Smooth muscle cell (in vitro differentiated cells): Measurements from ENCODE around the gene ACER3. TPM values are rescaled to one million over a fixed set of nuclear protein-coding genes. Genes with fewer than 3 reads are reported as not detected.

Experiments used
- DNase-seq: peaks from one replicate; lab custom pipeline; 2025; ENCODE audit not compliant: unreplicated experiment; lab: John Stamatoyannopoulos, UW
- H2AFZ ChIP-seq: fragments of 200-600 bp; sonication (generic); 2 replicates; pipeline ENCODE4 v1.6.0; 2016; ENCODE audit warnings: antibody characterized with exemption, low read depth, mild to moderate bottlenecking
- H3F3A ChIP-seq: fragments of 200-600 bp; sonication (generic); 2 replicates; pipeline ENCODE4 v1.6.0; 2017; ENCODE audit warnings: antibody characterized with exemption, low read depth
- H3K27ac ChIP-seq: fragments of 200-600 bp; sonication (generic); 2 replicates; pipeline ENCODE4 v1.5.1; 2016; ENCODE audit warnings: low read depth, mild to moderate bottlenecking
- H3K27me3 ChIP-seq: fragments of 200-600 bp; sonication (generic); 2 replicates; pipeline ENCODE4 v1.6.1; 2016; ENCODE audit warnings: low read depth, mild to moderate bottlenecking
- H3K36me3 ChIP-seq: fragments of 200-600 bp; sonication (generic); 2 replicates; pipeline ENCODE4 v1.5.1; 2016; ENCODE audit warnings: low read depth
- H3K4me1 ChIP-seq: fragments of 200-600 bp; sonication (generic); 2 replicates; pipeline ENCODE4 v1.5.1; 2016; ENCODE audit warnings: low read depth
- H3K4me2 ChIP-seq: fragments of 200-600 bp; sonication (generic); 2 replicates; pipeline ENCODE4 v1.6.0; 2016; ENCODE audit warnings: mild to moderate bottlenecking
- H3K4me3 ChIP-seq: fragments of 200-600 bp; sonication (generic); 2 replicates; pipeline ENCODE4 v1.5.1; 2016; ENCODE audit warnings: mild to moderate bottlenecking
- H3K79me2 ChIP-seq: fragments of 200-600 bp; sonication (generic); 2 replicates; pipeline ENCODE4 v1.6.0; 2016; ENCODE audit warnings: low read depth, mild to moderate bottlenecking
- H3K9ac ChIP-seq: fragments of 200-600 bp; sonication (generic); 2 replicates; pipeline ENCODE4 v1.6.0; 2016; ENCODE audit warnings: low read depth
- H3K9me3 ChIP-seq: fragments of 200-600 bp; sonication (generic); replicated peaks from 2 replicates; pipeline ENCODE4 v1.5.1; 2016; ENCODE audit warnings: low read depth
- H4K20me1 ChIP-seq: fragments of 200-600 bp; sonication (generic); 2 replicates; pipeline ENCODE4 v1.6.0; 2016; ENCODE audit warnings: low read depth
- CTCF ChIP-seq: fragments of 200-600 bp; sonication (generic); IDR thresholded peaks from 2 replicates; pipeline ENCODE4 v1.5.1; 2017; ENCODE audit warnings: borderline replicate concordance, mild to moderate bottlenecking, antibody characterized with exemption; ENCODE audit not compliant: insufficient read depth, poor library complexity, severe bottlenecking
- WGBS: methylation state at CpG from one replicate; pipeline ENCODE4 v1.1.7; 2016; ENCODE audit warnings: low lambda C conversion rate; 5-methylcytosine and 5-hydroxymethylcytosine counted together
- polyA plus RNA-seq: library from polyadenylated mRNA; unstranded; fragments of >200 nt; fragmentation: Nextera tagmentation; extraction: Ambion mirVana; gene quantifications from 2 replicates; pipeline ENCODE4 v1.2.1, GENCODE V29; 2016
- total RNA-seq: library from RNA; depleted of rRNA; stranded (reverse); fragments of >200 nt; gene quantifications from 2 replicates; pipeline ENCODE4 v1.2.3, GENCODE V29; 2014

The ACER3 gene
- total and polyA plus RNA-seq, 2 experiments from 2014 or later: 14.0 to 16.8 TPM

GRCh38 chr11:77035580-77035979 is 174.9 kb downstream of the ACER3 start:
- no peaks in the 10 kb centered on the region for H3K36me3 ChIP-seq
- 86% methylated on average over 5 of the region's 5 CpGs for WGBS
- TF ChIP-seq CTCF: no peak

GRCh38 chr11:77036398-77036797 is 175.7 kb downstream of the ACER3 start:
- DNase-seq: no peak
- no peak for TF ChIP-seq CTCF
- Histone ChIP-seq H3F3A (no peaks in the 10 kb centered on the region), H3K9me3 (no peaks in the 10 kb centered on the region), H3K36me3 (no peaks in the 10 kb centered on the region), H2AFZ (no peak overlapping the region), H3K4me2 (no peak overlapping the region), H3K27me3 (peaks cover 26% of the 10 kb centered on the region), H3K9ac (no peak overlapping the region), H3K79me2 (no peaks in the 10 kb centered on the region), H4K20me1 (no peaks in the 10 kb centered on the region), H3K27ac (no peak overlapping the region), H3K4me1 (no peaks in the 10 kb centered on the region), H3K4me3 (no peak overlapping the region)
- 78% methylated on average over 5 of the region's 5 CpGs for WGBS

More at GRCh38 chr11:77035580-77035979, 174.9 kb downstream of the ACER3 start:
- Histone ChIP-seq H2AFZ (no peak overlapping the region), H3K4me2 (no peak overlapping the region), H3K4me1 (no peaks in the 10 kb centered on the region), H3K9me3 (no peaks in the 10 kb centered on the region), H3F3A (no peaks in the 10 kb centered on the region), H4K20me1 (no peaks in the 10 kb centered on the region), H3K79me2 (no peaks in the 10 kb centered on the region), H3K9ac (no peak overlapping the region), H3K4me3 (no peak overlapping the region), H3K27ac (no peak overlapping the region), H3K27me3 (peaks cover 28% of the 10 kb centered on the region)
- no peak for DNase-seq

GRCh38 chr11:77037057-77037456 is 176.3 kb downstream of the ACER3 start:
- H3K4me3 ChIP-seq: no peak overlapping the region
- H3K9ac ChIP-seq: no peak overlapping the region
- no peaks in the 10 kb centered on the region for H4K20me1 ChIP-seq
- H3K27ac ChIP-seq: no peak overlapping the region
- no peak overlapping the region for H3K4me2 ChIP-seq
- H2AFZ ChIP-seq: no peak overlapping the region
- no peaks in the 10 kb centered on the region for H3K9me3 ChIP-seq
- H3K4me1 ChIP-seq: no peaks in the 10 kb centered on the region
- WGBS: 85% methylated on average over 10 of the region's 10 CpGs
- H3K36me3 ChIP-seq: no peaks in the 10 kb centered on the region
- H3K27me3 ChIP-seq: peaks cover 26% of the 10 kb centered on the region
- DNase-seq: no peak
- no peaks in the 10 kb centered on the region for H3K79me2 ChIP-seq
- TF ChIP-seq CTCF: no peak
- no peaks in the 10 kb centered on the region for H3F3A ChIP-seq

GRCh38 chr11:77038029-77038824 is 177.5 kb downstream of the ACER3 start:
- 77% methylated on average over 10 of the region's 10 CpGs for WGBS
- H3K4me3 ChIP-seq: no peak overlapping the region
- H3K4me2 ChIP-seq: no peak overlapping the region
- no peaks in the 10 kb centered on the region for H3K36me3 ChIP-seq
- no peak overlapping the region for H2AFZ ChIP-seq
- H3K9ac ChIP-seq: no peak overlapping the region
- H4K20me1 ChIP-seq: no peaks in the 10 kb centered on the region
- H3K9me3 ChIP-seq: no peaks in the 10 kb centered on the region
- no peaks in the 10 kb centered on the region for H3K4me1 ChIP-seq
- H3K27ac ChIP-seq: no peak overlapping the region
- H3K27me3 ChIP-seq: peaks cover 26% of the 10 kb centered on the region
- H3K79me2 ChIP-seq: no peaks in the 10 kb centered on the region
- DNase-seq: no peak
- H3F3A ChIP-seq: no peaks in the 10 kb centered on the region
- no peak for TF ChIP-seq CTCF
